Thoracic aorta (tissue), 2 donors: ENCODE results near the gene EPHA4. TPM values are rescaled to one million over a fixed set of nuclear protein-coding genes. Genes with fewer than 3 reads are reported as not detected.

Experiments used
- ATAC-seq: fragments of 150-250 bp; one replicate; pipeline ENCODE4 v1.8.0; 2017; ENCODE audit warnings: low read depth; ENCODE audit not compliant: insufficient number of reproducible peaks, low FRiP score
- DNase-seq: peaks from one replicate; pipeline ENCODE4 v3.0.0-alpha.2; 2020; ENCODE audit warnings: low spot score
- H3K27ac ChIP-seq, 2 donors: fragments of 200-600 bp; sonication (generic); 1 replicate in 1 of 2; 2 replicates in 1 of 2; pipeline ENCODE4 v1.5.1; 2016; ENCODE audit warnings: mild to moderate bottlenecking in 2 of 2, moderate library complexity in 2 of 2
- H3K27me3 ChIP-seq: fragments of 200-600 bp; sonication (generic); replicated peaks from 2 replicates; pipeline ENCODE4 v1.6.0; 2016; ENCODE audit warnings: mild to moderate bottlenecking; ENCODE audit not compliant: insufficient read depth
- H3K36me3 ChIP-seq: fragments of 200-600 bp; sonication (generic); one replicate; pipeline ENCODE4 v1.5.1; 2016
- H3K4me1 ChIP-seq, 2 donors: fragments of 200-600 bp; sonication (generic); 1 replicate in 1 of 2; 2 replicates in 1 of 2; pipeline versions ENCODE4 v1.5.1 to v1.6.0; 2016; ENCODE audit warnings: low read depth in 2 of 2, mild to moderate bottlenecking in 1 of 2; ENCODE audit not compliant: control insufficient read depth in 1 of 2
- H3K4me3 ChIP-seq: fragments of 200-600 bp; sonication (generic); 2 replicates; pipeline ENCODE4 v1.5.1; 2016; ENCODE audit warnings: mild to moderate bottlenecking
- H3K9me3 ChIP-seq: fragments of 200-600 bp; sonication (generic); 2 replicates; pipeline ENCODE4 v1.5.1; 2016
- total RNA-seq, 2 donors: library from RNA; depleted of rRNA; stranded (reverse); fragments of >200 nt; gene quantifications; one replicate each; pipeline versions ENCODE4 v1.1.0 to v1.2.3, GENCODE V29; 2016
- TF ChIP-seq, protein P1 (sequence below): fragments of 200-600 bp; sonication (generic); IDR thresholded peaks from one replicate; pipeline ENCODE4 v1.5.1; 2019; ENCODE audit warnings: antibody characterized with exemption

The EPHA4 gene
- total RNA-seq, 2 donors from 2014 or later, result 20.4 to 53.3 TPM

DNA sequence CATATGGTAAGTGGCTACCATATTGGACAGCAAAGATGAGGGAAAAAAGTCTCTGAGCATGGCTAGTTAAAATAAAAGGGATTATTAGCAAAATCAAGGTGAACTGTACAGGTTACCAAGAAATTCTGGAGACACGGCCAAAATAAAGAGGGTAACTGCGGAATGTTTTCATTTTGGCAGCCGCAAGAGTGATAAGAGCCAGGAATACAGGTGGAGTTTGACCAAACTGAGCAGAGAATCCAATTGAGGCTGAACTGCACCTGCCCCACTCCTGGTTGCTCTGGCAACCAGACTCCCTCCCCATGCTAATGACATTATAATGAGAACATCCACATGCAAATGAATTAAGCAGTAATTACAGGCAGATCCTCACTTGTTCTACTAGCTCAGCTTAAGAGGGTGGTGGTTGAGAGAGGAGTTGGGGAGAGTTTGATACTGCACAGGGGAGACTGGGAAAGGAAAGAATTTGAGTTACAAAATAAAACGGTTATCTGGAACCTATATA, 18.8 kb upstream of the EPHA4 start:
- no peak for ATAC-seq
- no peaks in the 10 kb centered on the region for H3K27me3 ChIP-seq
- H3K36me3 ChIP-seq, result no peaks in the 10 kb centered on the region
- H3K4me3 ChIP-seq, result no peak overlapping the region
- H3K4me1 ChIP-seq, result no peaks in the 10 kb centered on the region
- no peak for DNase-seq
- TF ChIP-seq, protein P1, sequence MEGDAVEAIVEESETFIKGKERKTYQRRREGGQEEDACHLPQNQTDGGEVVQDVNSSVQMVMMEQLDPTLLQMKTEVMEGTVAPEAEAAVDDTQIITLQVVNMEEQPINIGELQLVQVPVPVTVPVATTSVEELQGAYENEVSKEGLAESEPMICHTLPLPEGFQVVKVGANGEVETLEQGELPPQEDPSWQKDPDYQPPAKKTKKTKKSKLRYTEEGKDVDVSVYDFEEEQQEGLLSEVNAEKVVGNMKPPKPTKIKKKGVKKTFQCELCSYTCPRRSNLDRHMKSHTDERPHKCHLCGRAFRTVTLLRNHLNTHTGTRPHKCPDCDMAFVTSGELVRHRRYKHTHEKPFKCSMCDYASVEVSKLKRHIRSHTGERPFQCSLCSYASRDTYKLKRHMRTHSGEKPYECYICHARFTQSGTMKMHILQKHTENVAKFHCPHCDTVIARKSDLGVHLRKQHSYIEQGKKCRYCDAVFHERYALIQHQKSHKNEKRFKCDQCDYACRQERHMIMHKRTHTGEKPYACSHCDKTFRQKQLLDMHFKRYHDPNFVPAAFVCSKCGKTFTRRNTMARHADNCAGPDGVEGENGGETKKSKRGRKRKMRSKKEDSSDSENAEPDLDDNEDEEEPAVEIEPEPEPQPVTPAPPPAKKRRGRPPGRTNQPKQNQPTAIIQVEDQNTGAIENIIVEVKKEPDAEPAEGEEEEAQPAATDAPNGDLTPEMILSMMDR, result no peak
- H3K27ac ChIP-seq, result no peak overlapping the region
- no peaks in the 10 kb centered on the region for H3K9me3 ChIP-seq

DNA sequence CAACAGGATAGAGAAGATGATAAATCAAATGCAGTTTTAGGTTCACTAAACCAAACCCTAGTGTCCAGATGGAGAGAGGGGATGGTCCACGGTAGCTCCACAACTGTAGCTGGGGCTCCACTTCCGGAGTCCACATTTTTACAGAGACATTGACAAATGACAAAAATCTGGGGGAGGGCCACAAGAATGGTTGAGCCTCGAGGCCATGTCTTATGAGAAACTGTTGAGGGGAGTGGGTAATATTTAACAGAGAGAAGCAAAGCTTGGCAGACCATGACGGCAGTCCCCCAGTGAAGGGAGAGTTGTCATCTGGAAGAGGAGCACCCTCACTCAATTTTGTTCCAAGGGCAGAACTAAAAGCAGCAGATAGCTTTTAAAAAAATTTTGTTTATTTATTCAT, 17.6 kb upstream of the EPHA4 start:
- TF ChIP-seq, protein P1, result no peak
- Histone ChIP-seq H3K9me3 (no peaks in the 10 kb centered on the region), H3K27me3 (no peaks in the 10 kb centered on the region), H3K36me3 (no peaks in the 10 kb centered on the region), H3K27ac (no peak overlapping the region), H3K4me3 (no peak overlapping the region), H3K4me1 (no peaks in the 10 kb centered on the region)
- DNase-seq, result no peak
- ATAC-seq, result no peak

DNA sequence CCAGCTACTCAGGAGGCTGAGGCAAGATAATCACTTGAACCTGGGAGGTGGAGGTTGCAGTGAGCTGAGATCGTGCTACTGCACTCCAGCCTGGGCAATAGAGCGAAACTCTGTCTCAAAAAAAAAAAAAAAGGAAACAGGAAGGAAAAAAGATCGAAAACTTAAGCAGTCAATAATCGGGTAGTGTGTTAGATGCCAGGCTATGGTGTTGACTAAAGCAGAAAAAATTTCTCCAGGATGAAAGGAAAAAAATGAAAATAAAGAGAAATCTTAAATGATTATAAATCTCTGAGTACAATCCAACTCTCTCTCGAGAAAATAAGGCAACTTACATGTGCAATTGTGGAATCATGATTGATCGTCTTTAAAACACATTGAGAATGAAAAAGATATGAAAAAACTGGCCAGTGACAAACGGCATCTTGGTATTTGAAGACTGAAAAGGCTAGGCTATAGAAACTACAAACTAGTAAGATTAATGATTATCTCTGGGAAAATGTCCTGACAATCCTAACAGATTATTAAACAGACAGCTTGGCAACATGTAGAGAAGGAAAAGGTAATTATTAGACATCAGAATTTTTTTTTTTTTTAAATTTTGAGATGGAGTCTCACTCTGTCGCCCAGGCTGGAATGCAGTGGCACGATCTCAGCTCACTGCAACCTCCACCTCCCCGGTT, 16.3 kb upstream of the EPHA4 start:
- H3K9me3 ChIP-seq, result no peaks in the 10 kb centered on the region
- TF ChIP-seq, protein P1, result no peak
- no peak overlapping the region for H3K4me3 ChIP-seq
- no peaks in the 10 kb centered on the region for H3K27me3 ChIP-seq
- ATAC-seq (no peak), DNase-seq (no peak)
- H3K4me1 ChIP-seq, result no peaks in the 10 kb centered on the region
- no peaks in the 10 kb centered on the region for H3K36me3 ChIP-seq
- no peak overlapping the region for H3K27ac ChIP-seq

DNA sequence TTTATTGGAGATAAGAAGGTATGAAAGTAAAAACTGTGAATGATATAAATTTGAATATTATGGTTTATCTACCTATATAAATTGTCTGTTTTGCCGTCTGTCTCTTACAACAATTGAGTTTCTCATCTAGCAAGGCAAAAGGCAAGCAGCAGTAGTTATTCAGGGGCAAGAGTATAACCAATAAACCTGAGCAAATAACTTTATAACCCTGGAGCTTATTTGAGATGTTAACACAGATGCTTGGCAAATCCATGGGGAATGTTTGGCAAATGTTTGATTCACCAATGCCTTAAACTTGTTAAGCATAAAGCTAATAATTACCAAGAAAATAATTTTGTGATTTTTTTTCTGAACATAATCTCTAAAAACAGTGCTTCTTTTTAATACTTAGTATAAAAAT, 9.9 kb upstream of the EPHA4 start:
- no peaks in the 10 kb centered on the region for H3K36me3 ChIP-seq
- no peak overlapping the region for H3K27ac ChIP-seq
- DNase-seq (no peak), ATAC-seq (no peak)
- H3K4me1 ChIP-seq, result no peaks in the 10 kb centered on the region
- H3K27me3 ChIP-seq, result no peaks in the 10 kb centered on the region
- no peak overlapping the region for H3K4me3 ChIP-seq
- H3K9me3 ChIP-seq, result no peaks in the 10 kb centered on the region
- TF ChIP-seq, protein P1, result no peak

- no peak for DNase-seq
- Histone ChIP-seq H3K9me3 (no peaks in the 10 kb centered on the region), H3K27ac (no peak overlapping the region)
These were observed 2.1 kb upstream of the EPHA4 start for GRCh38 chr2:221574231-221574570.

More at GRCh38 chr2:221574231-221574570, 2.1 kb upstream of the EPHA4 start:
- Histone ChIP-seq H3K27me3 (no peaks in the 10 kb centered on the region), H3K36me3 (no peaks in the 10 kb centered on the region), H3K4me1 (peaks cover 2 to 11% of the 10 kb centered on the region in 2 donors), H3K4me3 (peak overlapping the region; percentile 87)
- ATAC-seq, result no peak
- TF ChIP-seq, protein P1, result no peak
